HG03280 (cell line): ENCODE data around the gene NHLH2.

Source experiments
- ATAC-seq: cut with Tn5 transposase; IDR thresholded peaks from one replicate; pipeline ENCODE4 v1.9.1; 2021; ENCODE audit warnings: mild to moderate bottlenecking, moderate library complexity; ENCODE audit not compliant: unreplicated experiment

The NHLH2 gene

GRCh38 chr1:115805597-115805996 lies 35.3 kb downstream of the NHLH2 start:
- ATAC-seq = no peak

- ATAC-seq = no peak
Measured at GRCh38 chr1:115802416-115802815, 38.5 kb downstream of the NHLH2 start.

GRCh38 chr1:115797486-115797885 lies 43.4 kb downstream of the NHLH2 start:
- no peak for ATAC-seq

- no peak for ATAC-seq
Measured at GRCh38 chr1:115796897-115797296, 44.0 kb downstream of the NHLH2 start.

- no peak for ATAC-seq
Measured at GRCh38 chr1:115796036-115796435, 44.9 kb downstream of the NHLH2 start.

GRCh38 chr1:115794976-115795639 lies 45.8 kb downstream of the NHLH2 start:
- no peak for ATAC-seq

- ATAC-seq = no peak
Measured at GRCh38 chr1:115793162-115793561, 47.8 kb downstream of the NHLH2 start.

- no peak for ATAC-seq
Measured at GRCh38 chr1:115791816-115792215, 49.1 kb downstream of the NHLH2 start.

GRCh38 chr1:115790846-115791245 lies 50.1 kb downstream of the NHLH2 start:
- no peak for ATAC-seq

- ATAC-seq = no peak
Measured at GRCh38 chr1:115790356-115790755, 50.6 kb downstream of the NHLH2 start.
